ENCODE results near the gene IKBKG. TPM values are rescaled to one million over a fixed set of nuclear protein-coding genes. Genes with fewer than 3 reads are reported as not detected.

IKBKG gene
- polyA plus RNA-seq, 1 donor (not counting 4 experiments of a cell fraction or from before 2014, with no cell fraction given): 15.1 TPM

- Histone ChIP-seq H2AFZ (ENCODE audit: control insufficient read depth, low read length) (no peak overlapping the region), H4K20me1 (ENCODE audit: control insufficient read depth, extremely low read depth, insufficient read depth, low read length) (no peaks in the 10 kb centered on the region), H3K27ac (ENCODE audit: control insufficient read depth, insufficient read depth, low read length) (no peak overlapping the region), H3K9me1 (ENCODE audit: control insufficient read depth, extremely low read depth, insufficient read depth, low read length) (no peaks in the 10 kb centered on the region), H3K27me3 (ENCODE audit: control insufficient read depth, extremely low read depth, insufficient read depth, low read length) (no peaks in the 10 kb centered on the region), H3K9ac (ENCODE audit: control insufficient read depth, extremely low read depth, insufficient read depth, low read length) (no peak overlapping the region), H3K4me1 (ENCODE audit: control insufficient read depth, extremely low read depth, insufficient read depth, low read length) (no peaks in the 10 kb centered on the region), H3K9me3 (ENCODE audit: control insufficient read depth, low read depth, low read length) (peaks cover 3% of the 10 kb centered on the region), H3K36me3 (ENCODE audit: control insufficient read depth in 2 of 2, extremely low read depth in 1 of 2, insufficient read depth in 2 of 2, low read length in 2 of 2) (no peaks in the 10 kb centered on the region), H3K4me3 (ENCODE audit: control insufficient read depth in 2 of 3, extremely low read depth in 1 of 3, insufficient read depth in 2 of 3, low read depth in 1 of 3, low read length in 3 of 3) (no peak overlapping the region), H3K4me2 (ENCODE audit: control insufficient read depth, extremely low read depth, insufficient read depth, low read depth, low read length) (no peak overlapping the region), H3K79me2 (ENCODE audit: control insufficient read depth, insufficient read depth, low read length) (peaks cover 3% of the 10 kb centered on the region)
- FAIRE-seq (no peak), DNase-seq (ENCODE audit: low read depth, low spot score) (no peak)
- dilution Hi-C loops (cut with MboI; ENCODE audit: extremely low pct_ligation_motif_present, low sequenced_read_pairs): no loop called here
- TF ChIP-seq, protein P1, sequence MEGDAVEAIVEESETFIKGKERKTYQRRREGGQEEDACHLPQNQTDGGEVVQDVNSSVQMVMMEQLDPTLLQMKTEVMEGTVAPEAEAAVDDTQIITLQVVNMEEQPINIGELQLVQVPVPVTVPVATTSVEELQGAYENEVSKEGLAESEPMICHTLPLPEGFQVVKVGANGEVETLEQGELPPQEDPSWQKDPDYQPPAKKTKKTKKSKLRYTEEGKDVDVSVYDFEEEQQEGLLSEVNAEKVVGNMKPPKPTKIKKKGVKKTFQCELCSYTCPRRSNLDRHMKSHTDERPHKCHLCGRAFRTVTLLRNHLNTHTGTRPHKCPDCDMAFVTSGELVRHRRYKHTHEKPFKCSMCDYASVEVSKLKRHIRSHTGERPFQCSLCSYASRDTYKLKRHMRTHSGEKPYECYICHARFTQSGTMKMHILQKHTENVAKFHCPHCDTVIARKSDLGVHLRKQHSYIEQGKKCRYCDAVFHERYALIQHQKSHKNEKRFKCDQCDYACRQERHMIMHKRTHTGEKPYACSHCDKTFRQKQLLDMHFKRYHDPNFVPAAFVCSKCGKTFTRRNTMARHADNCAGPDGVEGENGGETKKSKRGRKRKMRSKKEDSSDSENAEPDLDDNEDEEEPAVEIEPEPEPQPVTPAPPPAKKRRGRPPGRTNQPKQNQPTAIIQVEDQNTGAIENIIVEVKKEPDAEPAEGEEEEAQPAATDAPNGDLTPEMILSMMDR (optimal IDR thresholded peaks at IDR 0.05 in 1 of 3, IDR thresholded peaks at IDR 0.05 in 1 of 3, conservative IDR thresholded peaks at IDR 0.05 in 1 of 3; ENCODE audit: extremely low read depth in 1 of 3, insufficient read depth in 2 of 3, low read length in 3 of 3): no peak
- no peak for TF ChIP-seq EZH2 (IDR thresholded peaks at IDR 0.05; ENCODE audit: low read length)
These were observed 38.0 kb upstream of the IKBKG start for GRCh38 chrX:154509455-154509854.

- Histone ChIP-seq H3K9me1 (ENCODE audit: control insufficient read depth, extremely low read depth, insufficient read depth, low read length) (no peaks in the 10 kb centered on the region), H3K36me3 (ENCODE audit: control insufficient read depth in 2 of 2, extremely low read depth in 1 of 2, insufficient read depth in 2 of 2, low read length in 2 of 2) (no peaks in the 10 kb centered on the region), H3K9ac (ENCODE audit: control insufficient read depth, extremely low read depth, insufficient read depth, low read length) (no peak overlapping the region), H3K4me3 (ENCODE audit: control insufficient read depth in 2 of 3, extremely low read depth in 1 of 3, insufficient read depth in 2 of 3, low read depth in 1 of 3, low read length in 3 of 3) (no peak overlapping the region), H2AFZ (ENCODE audit: control insufficient read depth, low read length) (no peak overlapping the region), H3K27me3 (ENCODE audit: control insufficient read depth, extremely low read depth, insufficient read depth, low read length) (no peaks in the 10 kb centered on the region), H3K4me2 (ENCODE audit: control insufficient read depth, extremely low read depth, insufficient read depth, low read depth, low read length) (no peak overlapping the region), H3K27ac (ENCODE audit: control insufficient read depth, insufficient read depth, low read length) (no peak overlapping the region), H3K4me1 (ENCODE audit: control insufficient read depth, extremely low read depth, insufficient read depth, low read length) (peaks cover under 1% of the 10 kb centered on the region), H3K9me3 (ENCODE audit: control insufficient read depth, low read depth, low read length) (peaks cover 3% of the 10 kb centered on the region), H4K20me1 (ENCODE audit: control insufficient read depth, extremely low read depth, insufficient read depth, low read length) (no peaks in the 10 kb centered on the region), H3K79me2 (ENCODE audit: control insufficient read depth, insufficient read depth, low read length) (peaks cover 6% of the 10 kb centered on the region)
- dilution Hi-C loops (cut with MboI; ENCODE audit: extremely low pct_ligation_motif_present, low sequenced_read_pairs): no loop called here
- no peak for FAIRE-seq
- no peak for DNase-seq (ENCODE audit: low read depth, low spot score)
- TF ChIP-seq, protein P1 (optimal IDR thresholded peaks at IDR 0.05 in 1 of 3, IDR thresholded peaks at IDR 0.05 in 1 of 3, conservative IDR thresholded peaks at IDR 0.05 in 1 of 3; ENCODE audit: extremely low read depth in 1 of 3, insufficient read depth in 2 of 3, low read length in 3 of 3): no peak
- no peak for TF ChIP-seq EZH2 (IDR thresholded peaks at IDR 0.05; ENCODE audit: low read length)
These were observed 35.7 kb upstream of the IKBKG start for GRCh38 chrX:154511761-154512160.
